GM23248 (cell line): ENCODE data around the gene FKBP14.

Experiments used
- EZH2 ChIP-seq: fragments of 200-600 bp; sonication (generic); IDR thresholded peaks from 2 replicates; pipeline ENCODE4 v1.6.1; 2018; ENCODE audit warnings: antibody characterized with exemption, mild to moderate bottlenecking; ENCODE audit not compliant: insufficient read depth, poor library complexity, severe bottlenecking
- EZH2phosphoT487 ChIP-seq: fragments of 200-600 bp; sonication (generic); IDR thresholded peaks from 2 replicates; pipeline ENCODE4 v1.6.1; 2018; ENCODE audit warnings: antibody characterized with exemption, moderate library complexity, mild to moderate bottlenecking, low read depth; ENCODE audit not compliant: insufficient read depth

DNA sequence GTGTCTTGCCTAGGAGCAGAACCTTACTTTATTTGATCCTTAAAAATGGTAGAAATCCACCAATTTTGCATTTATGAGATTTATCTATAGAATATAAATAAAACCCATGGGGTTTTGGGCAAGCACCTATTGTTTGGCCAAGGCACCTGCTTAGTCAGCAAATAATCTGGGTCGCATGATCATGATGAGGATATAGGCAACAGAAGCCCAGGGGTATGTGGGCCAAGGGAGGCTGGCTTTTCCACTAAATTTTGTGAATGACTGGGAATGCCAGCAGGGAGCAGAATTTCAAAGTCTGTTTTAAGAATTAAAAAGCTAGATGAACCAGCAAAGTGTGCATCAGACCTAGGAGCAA is 54.2 kb downstream of the FKBP14 start:
- TF ChIP-seq EZH2 (no peak), EZH2phosphoT487 (no peak)
